ENCODE results near the gene CREB5. TPM values are rescaled to one million over a fixed set of nuclear protein-coding genes. Genes with fewer than 3 reads are reported as not detected.

The CREB5 gene
- total RNA-seq, 6 donors from 2014 or later: 8.3 to 34.6 (median 15.3) TPM

GRCh38 chr7:28613262-28613661 lies 200.9 kb downstream of the CREB5 start:
- Histone ChIP-seq H3K9me3 (no peaks in the 10 kb centered on the region), H3K27me3 (no peaks in the 10 kb centered on the region), H3K27ac (no peak overlapping the region), H3K4me1 (no peaks in the 10 kb centered on the region), H3K36me3 (no peaks in the 10 kb centered on the region), H3K4me3 (no peak overlapping the region)
- WGBS, 2 donors: 86 to 88% methylated on average over 6 of the region's 6 CpGs
- TF ChIP-seq EP300 (IDR thresholded peaks at IDR 0.05) (no peak), POLR2A (IDR thresholded peaks at IDR 0.05) (no peak), CTCF (IDR thresholded peaks at IDR 0.05) (no peak), POLR2AphosphoS5 (IDR thresholded peaks at IDR 0.05) (no peak)
- ATAC-seq (ENCODE audit: low FRiP score in 2 of 2) (no peak), DNase-seq (no peak)

GRCh38 chr7:28615091-28615490 lies 202.8 kb downstream of the CREB5 start:
- no peaks in the 10 kb centered on the region for H3K9me3 ChIP-seq
- H3K27ac ChIP-seq: no peak overlapping the region
- WGBS, 2 donors: 92 to 96% methylated on average over 3 to 4 of the region's 4 CpGs
- no peaks in the 10 kb centered on the region for H3K4me1 ChIP-seq
- TF ChIP-seq CTCF (IDR thresholded peaks at IDR 0.05): peak in 1 of 6 experiments; percentile 9
- no peak for TF ChIP-seq POLR2A (IDR thresholded peaks at IDR 0.05)
- TF ChIP-seq POLR2AphosphoS5 (IDR thresholded peaks at IDR 0.05): no peak
- TF ChIP-seq EP300 (IDR thresholded peaks at IDR 0.05): no peak
- no peak for DNase-seq
- ATAC-seq (ENCODE audit: low FRiP score in 2 of 2): peak in 1 of 2 donors; percentile 22
- H3K4me3 ChIP-seq: no peak overlapping the region
- no peaks in the 10 kb centered on the region for H3K27me3 ChIP-seq
- H3K36me3 ChIP-seq: no peaks in the 10 kb centered on the region

DNA sequence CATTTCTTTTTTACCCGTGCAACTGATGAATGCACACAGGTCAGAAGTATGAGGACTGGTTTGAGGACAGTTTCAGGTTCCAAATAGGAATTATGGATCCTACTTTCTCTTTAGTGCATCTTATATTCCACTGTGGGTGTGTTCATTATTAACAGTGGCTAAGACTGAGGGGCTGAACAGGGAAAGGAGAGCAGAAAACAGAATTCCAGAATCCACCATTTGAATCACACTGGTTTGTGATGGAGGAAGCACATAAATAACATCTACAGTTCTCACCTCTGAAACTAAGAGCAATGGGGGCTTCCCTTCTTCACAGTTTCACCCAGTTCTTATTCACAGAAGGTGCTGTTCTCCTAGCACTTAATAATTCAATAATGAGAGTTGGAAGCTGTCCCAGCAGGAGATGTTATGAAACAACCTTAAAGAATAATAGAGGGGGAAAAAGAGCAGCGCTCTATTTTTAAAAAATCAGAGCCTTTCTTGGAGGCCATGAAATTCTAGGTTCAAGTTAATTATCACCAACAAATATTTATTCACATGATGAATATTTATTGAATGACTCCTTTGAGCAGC lies 205.1 kb downstream of the CREB5 start:
- no peaks in the 10 kb centered on the region for H3K9me3 ChIP-seq
- no peaks in the 10 kb centered on the region for H3K36me3 ChIP-seq
- H3K27ac ChIP-seq: no peak overlapping the region
- no peaks in the 10 kb centered on the region for H3K4me1 ChIP-seq
- H3K4me3 ChIP-seq: no peak overlapping the region
- TF ChIP-seq POLR2AphosphoS5 (IDR thresholded peaks at IDR 0.05) (no peak), POLR2A (IDR thresholded peaks at IDR 0.05) (no peak), CTCF (IDR thresholded peaks at IDR 0.05) (no peak), EP300 (IDR thresholded peaks at IDR 0.05) (no peak)
- ATAC-seq (ENCODE audit: low FRiP score in 2 of 2): no peak
- 82% methylated on average over 2 of the region's 2 CpGs for WGBS, 2 donors
- no peaks in the 10 kb centered on the region for H3K27me3 ChIP-seq
- DNase-seq: no peak

- no peaks in the 10 kb centered on the region for H3K36me3 ChIP-seq
- H3K27me3 ChIP-seq: no peaks in the 10 kb centered on the region
- DNase-seq (no peak), ATAC-seq (ENCODE audit: low FRiP score in 2 of 2) (no peak)
- 89 to 95% methylated on average over 3 of the region's 3 CpGs for WGBS, 2 donors
- no peak overlapping the region for H3K4me3 ChIP-seq
- H3K4me1 ChIP-seq: no peaks in the 10 kb centered on the region
- no peaks in the 10 kb centered on the region for H3K9me3 ChIP-seq
- TF ChIP-seq POLR2A (IDR thresholded peaks at IDR 0.05) (no peak), EP300 (IDR thresholded peaks at IDR 0.05) (no peak), CTCF (IDR thresholded peaks at IDR 0.05) (no peak), POLR2AphosphoS5 (IDR thresholded peaks at IDR 0.05) (no peak)
- no peak overlapping the region for H3K27ac ChIP-seq
Measured at GRCh38 chr7:28618383-28618782, 206.1 kb downstream of the CREB5 start.

- 95 to 98% methylated on average over 3 of the region's 3 CpGs for WGBS, 2 donors
- no peaks in the 10 kb centered on the region for H3K36me3 ChIP-seq
- H3K4me3 ChIP-seq: no peak overlapping the region
- ATAC-seq (ENCODE audit: low FRiP score in 2 of 2): no peak
- DNase-seq: no peak
- no peak overlapping the region for H3K27ac ChIP-seq
- H3K9me3 ChIP-seq: no peaks in the 10 kb centered on the region
- TF ChIP-seq POLR2AphosphoS5 (IDR thresholded peaks at IDR 0.05) (no peak), CTCF (IDR thresholded peaks at IDR 0.05) (no peak)
- no peaks in the 10 kb centered on the region for H3K27me3 ChIP-seq
- H3K4me1 ChIP-seq: no peaks in the 10 kb centered on the region
Measured at GRCh38 chr7:28619256-28619655, 206.9 kb downstream of the CREB5 start.
